ENCODE measurements around the gene DPY19L3. TPM values are rescaled to one million over a fixed set of nuclear protein-coding genes. Genes with fewer than 3 reads are reported as not detected.

The DPY19L3 gene
- total RNA-seq, 1 donor from 2014 or later = 10.3 TPM

- Histone ChIP-seq H3K4me3 (no peak overlapping the region), H3K36me3 (no peaks in the 10 kb centered on the region), H3K27ac (no peak overlapping the region), H3K4me1 (no peaks in the 10 kb centered on the region), H3K9me3 (no peaks in the 10 kb centered on the region), H3K27me3 (no peaks in the 10 kb centered on the region)
- DNase-seq (ENCODE audit: extremely low spot score in 2 of 2) = no peak
- no peak for TF ChIP-seq POLR2AphosphoS5 (IDR thresholded peaks at IDR 0.05; ENCODE audit: insufficient read depth in 1 of 2, low read depth in 1 of 2)
- intact Hi-C loops (cut with DNase I) = no loop called here
These were observed 125.2 kb downstream of the DPY19L3 start for GRCh38 chr19:32530773-32531172.

GRCh38 chr19:32532233-32532632, 126.7 kb downstream of the DPY19L3 start:
- no peak for DNase-seq (ENCODE audit: extremely low spot score in 2 of 2)
- Histone ChIP-seq H3K4me3 (no peak overlapping the region), H3K4me1 (no peaks in the 10 kb centered on the region), H3K27ac (no peak overlapping the region), H3K9me3 (no peaks in the 10 kb centered on the region), H3K27me3 (no peaks in the 10 kb centered on the region), H3K36me3 (no peaks in the 10 kb centered on the region)
- intact Hi-C loops (cut with DNase I) = no loop called here
- TF ChIP-seq POLR2AphosphoS5 (IDR thresholded peaks at IDR 0.05; ENCODE audit: insufficient read depth in 1 of 2, low read depth in 1 of 2) = no peak
- no peak for TF ChIP-seq POLR2A (IDR thresholded peaks at IDR 0.05)
- no peak for TF ChIP-seq CTCF (IDR thresholded peaks at IDR 0.05)

Other genes starting within 250 kb of the DPY19L3 start
- gene ZNF507, start 60.2 kb upstream of the DPY19L3 start, total RNA-seq = 27.5 TPM
- gene PDCD5, start 175.4 kb downstream of the DPY19L3 start, total RNA-seq = 115 TPM

Measured in vagina (tissue), 2 donors.